DND-41 (cell line): ENCODE data around the gene GTF3C1.

Experiments
- CTCF ChIP-seq: IDR thresholded peaks from 2 replicates; pipeline ENCODE4 v1.5.1; 2012; ENCODE audit warnings: borderline replicate concordance, low read length, moderate library complexity, mild to moderate bottlenecking; ENCODE audit not compliant: poor library complexity, severe bottlenecking; ENCODE audit errors: extremely low read depth
- EZH2 ChIP-seq: IDR thresholded peaks from 3 replicates; pipeline ENCODE4 v1.6.1; 2012; ENCODE audit warnings: borderline replicate concordance, low read depth, mild to moderate bottlenecking, moderate library complexity, low read length, inconsistent platforms; ENCODE audit not compliant: severe bottlenecking

DNA sequence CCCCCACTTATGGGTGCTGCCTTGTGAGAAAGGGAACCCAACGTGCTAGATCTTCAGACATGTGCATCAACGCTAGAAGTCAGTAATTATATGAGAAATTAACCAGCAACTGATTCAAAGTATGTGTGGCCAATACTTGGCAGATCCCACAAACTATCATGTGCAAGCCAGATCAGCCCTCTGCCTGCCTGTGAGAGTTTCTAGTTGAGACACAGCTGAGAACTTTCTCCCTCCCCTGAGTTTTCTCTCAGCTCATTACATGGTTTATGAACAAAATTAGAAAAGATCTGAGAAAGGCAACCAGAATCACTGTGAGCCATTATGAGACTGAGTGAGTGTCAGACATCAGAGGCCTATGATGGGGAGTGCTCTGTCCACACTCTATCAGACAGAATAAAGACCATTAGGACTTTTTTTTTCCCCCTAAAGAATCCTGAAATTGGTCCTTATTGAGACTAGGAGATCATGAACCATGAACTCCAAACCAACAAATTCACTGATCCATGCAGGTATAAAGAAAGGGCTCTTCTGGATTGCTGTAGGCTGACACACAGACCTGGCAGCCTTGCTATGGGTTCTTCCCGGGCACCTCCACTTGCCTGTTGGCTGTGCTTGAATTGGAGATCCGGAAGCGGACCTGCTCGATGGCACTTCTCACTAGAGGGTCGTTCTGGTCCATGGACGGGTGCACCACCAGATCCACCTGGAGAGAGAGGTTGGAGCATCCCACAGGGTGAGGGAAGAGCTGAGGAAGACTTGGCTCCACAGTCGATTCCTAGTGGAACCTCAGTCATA, 51.5 kb downstream of the GTF3C1 start:
- TF ChIP-seq CTCF (no peak), EZH2 (no peak)
